SKM-1 (cell line): ENCODE data around the gene TOR4A.
A peak's percentile ranks its signal among the peaks of the same experiment; 100 is the strongest.

ENCODE experiments used
- DNase-seq: peaks from one replicate; lab custom pipeline; 2025; ENCODE audit not compliant: unreplicated experiment; lab: John Stamatoyannopoulos, UW

TOR4A gene

GRCh38 chr9:137293482-137294090 lies 16.1 kb downstream of the TOR4A start:
- no peak for DNase-seq

GRCh38 chr9:137294091-137294680 lies 16.7 kb downstream of the TOR4A start:
- peak; percentile 60 for DNase-seq

- DNase-seq: no peak
Measured at GRCh38 chr9:137294681-137295237, 17.2 kb downstream of the TOR4A start.

- peak; percentile 13 for DNase-seq
Measured at GRCh38 chr9:137295238-137295811, 17.8 kb downstream of the TOR4A start.

GRCh38 chr9:137295849-137296669 lies 18.5 kb downstream of the TOR4A start:
- no peak for DNase-seq

- no peak for DNase-seq
Measured at GRCh38 chr9:137296670-137297664, 19.4 kb downstream of the TOR4A start.

GRCh38 chr9:137297966-137298365 lies 20.4 kb downstream of the TOR4A start:
- no peak for DNase-seq

- no peak for DNase-seq
Measured at GRCh38 chr9:137298401-137299202, 21.1 kb downstream of the TOR4A start.

- DNase-seq: no peak
Measured at GRCh38 chr9:137299203-137299565, 21.7 kb downstream of the TOR4A start.

- DNase-seq: no peak
Measured at GRCh38 chr9:137299938-137300337, 22.4 kb downstream of the TOR4A start.

- DNase-seq: no peak
Measured at GRCh38 chr9:137300567-137301080, 23.1 kb downstream of the TOR4A start.

GRCh38 chr9:137301081-137301947 lies 23.8 kb downstream of the TOR4A start:
- DNase-seq: peak; percentile 29

GRCh38 chr9:137302118-137302448 lies 24.6 kb downstream of the TOR4A start, which contains the start of gene NRARP:
NRARP (minus strand) TSS chr9:137302271; CDS start chr9:137301928, 343 bp downstream.
- peak; percentile 61 for DNase-seq

GRCh38 chr9:137302449-137303150 lies 25.1 kb downstream of the TOR4A start:
- peak; percentile 55 for DNase-seq

- no peak for DNase-seq
Measured at GRCh38 chr9:137303151-137303892, 25.8 kb downstream of the TOR4A start.

GRCh38 chr9:137303893-137304382 lies 26.4 kb downstream of the TOR4A start:
- no peak for DNase-seq
